Measurements from ENCODE around the gene CNTNAP2.

CNTNAP2 gene

DNA sequence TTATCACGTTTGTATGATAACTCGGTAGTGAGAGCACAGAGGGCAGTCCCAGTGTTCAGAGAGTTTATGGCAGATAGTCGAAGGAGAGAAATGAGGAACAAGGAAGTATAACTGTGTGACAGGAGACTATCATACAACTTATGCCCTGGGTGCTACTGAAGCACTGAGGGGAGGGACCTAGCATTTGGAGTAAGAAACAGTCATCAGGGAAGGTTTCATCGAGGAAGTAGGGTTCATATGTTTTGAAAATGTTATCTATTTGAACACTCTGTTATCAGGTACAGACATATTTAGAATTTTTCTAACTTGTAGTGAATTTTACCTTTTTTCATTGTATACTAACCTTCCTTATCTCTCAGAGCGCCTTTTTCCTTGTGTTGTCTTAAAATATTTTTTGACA lies 1259.6 kb downstream of the CNTNAP2 start:
- Histone ChIP-seq H3K9ac (ENCODE audit: low read depth, low read length) (no peak overlapping the region), H3K36me3 (ENCODE audit: insufficient read depth, low read depth, low read length) (no peaks in the 10 kb centered on the region), H3K4me3 (ENCODE audit: low read length) (no peak overlapping the region), H3K9me3 (ENCODE audit: insufficient read depth, low read depth, low read length) (no peaks in the 10 kb centered on the region), H3K27ac (ENCODE audit: low read length) (no peak overlapping the region), H3K27me3 (ENCODE audit: insufficient read depth, low read length) (no peaks in the 10 kb centered on the region), H3K4me1 (ENCODE audit: insufficient read depth, low read length) (no peaks in the 10 kb centered on the region)

DNA sequence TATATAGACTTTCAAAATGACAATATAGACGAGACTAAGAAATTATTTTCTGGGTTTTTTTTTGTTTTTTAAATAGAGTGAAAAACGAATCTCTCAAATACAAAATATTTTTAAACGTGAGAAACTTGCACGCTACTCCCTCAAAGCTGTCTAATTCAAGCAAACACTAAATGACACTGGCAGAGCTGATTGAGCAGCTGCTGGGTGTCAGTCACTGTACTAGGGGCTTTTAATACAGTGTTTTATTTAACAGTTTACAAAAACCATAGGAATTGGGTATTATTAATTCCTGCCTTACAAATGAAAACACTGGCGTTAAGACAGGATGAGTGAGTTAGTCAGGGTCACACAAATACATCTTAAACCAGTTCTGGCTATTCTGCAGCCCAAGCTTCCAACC lies 1264.3 kb downstream of the CNTNAP2 start:
- Histone ChIP-seq H3K4me3 (ENCODE audit: low read length) (no peak overlapping the region), H3K9me3 (ENCODE audit: insufficient read depth, low read depth, low read length) (no peaks in the 10 kb centered on the region; the same call in 1 of the 2 replicates), H3K4me1 (ENCODE audit: insufficient read depth, low read length) (no peaks in the 10 kb centered on the region), H3K27ac (ENCODE audit: low read length) (no peak overlapping the region), H3K27me3 (ENCODE audit: insufficient read depth, low read length) (no peaks in the 10 kb centered on the region), H3K9ac (ENCODE audit: low read depth, low read length) (no peak overlapping the region), H3K36me3 (ENCODE audit: insufficient read depth, low read depth, low read length) (no peaks in the 10 kb centered on the region)

DNA sequence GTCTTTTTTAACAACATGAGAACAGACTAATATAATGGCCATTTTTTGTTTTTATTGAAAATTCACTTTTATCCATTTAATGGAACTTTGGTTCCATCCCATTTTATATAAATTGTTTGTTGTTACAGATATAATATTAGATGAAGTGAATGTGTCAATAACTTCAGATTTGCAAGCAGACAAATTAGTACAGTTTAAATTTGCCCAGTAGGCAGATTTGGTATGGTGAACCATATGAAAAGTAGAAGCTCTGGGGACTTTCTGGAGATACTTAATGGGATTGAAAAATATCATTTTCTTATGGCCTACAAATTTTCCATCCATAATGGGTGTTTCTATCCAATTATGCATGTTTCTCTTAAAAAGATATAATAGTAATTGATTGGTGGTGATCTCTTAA lies 1277.7 kb downstream of the CNTNAP2 start:
- Histone ChIP-seq H3K4me3 (ENCODE audit: low read length) (no peak overlapping the region), H3K27ac (ENCODE audit: low read length) (no peak overlapping the region), H3K4me1 (ENCODE audit: insufficient read depth, low read length) (0 out of 2 replicates have a peak, but pooled peaks cover 4% of the 10 kb centered on the region), H3K36me3 (ENCODE audit: insufficient read depth, low read depth, low read length) (no peaks in the 10 kb centered on the region), H3K9me3 (ENCODE audit: insufficient read depth, low read depth, low read length) (no peaks in the 10 kb centered on the region; the same call in none of the 2 replicates), H3K27me3 (ENCODE audit: insufficient read depth, low read length) (no peaks in the 10 kb centered on the region), H3K9ac (ENCODE audit: low read depth, low read length) (no peak overlapping the region)

GRCh38 chr7:147400221-147400689 lies 1283.7 kb downstream of the CNTNAP2 start:
- H3K4me3 ChIP-seq (ENCODE audit: low read length): no peak overlapping the region
- H3K9me3 ChIP-seq (ENCODE audit: insufficient read depth, low read depth, low read length): no peaks in the 10 kb centered on the region
- H3K36me3 ChIP-seq (ENCODE audit: insufficient read depth, low read depth, low read length): no peaks in the 10 kb centered on the region
- H3K4me1 ChIP-seq (ENCODE audit: insufficient read depth, low read length): peaks cover 4% of the 10 kb centered on the region; the same call in 1 of the 2 replicates
- H3K9ac ChIP-seq (ENCODE audit: low read depth, low read length): no peak overlapping the region
- no peak overlapping the region for H3K27ac ChIP-seq (ENCODE audit: low read length)
- H3K27me3 ChIP-seq (ENCODE audit: insufficient read depth, low read length): no peaks in the 10 kb centered on the region

DNA sequence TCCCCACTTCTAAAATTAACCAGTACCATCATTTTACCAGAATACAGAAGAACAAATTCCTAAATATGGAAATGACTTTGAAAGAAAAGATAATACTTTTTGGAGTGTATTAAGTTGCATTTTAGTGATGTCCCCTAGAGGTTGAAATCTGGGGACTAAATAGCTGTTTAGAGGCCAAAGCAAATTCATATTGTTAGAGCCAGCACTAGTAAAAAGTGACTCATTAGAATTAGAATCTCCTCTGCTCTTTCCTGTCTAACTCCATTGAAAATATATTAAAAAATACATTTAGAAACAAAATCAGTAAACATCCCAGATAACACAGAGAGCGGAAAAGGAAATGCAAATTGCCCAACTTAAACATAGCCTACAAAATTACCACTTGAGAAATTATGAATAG lies 1284.3 kb downstream of the CNTNAP2 start:
- Histone ChIP-seq H3K27ac (ENCODE audit: low read length) (no peak overlapping the region), H3K9ac (ENCODE audit: low read depth, low read length) (no peak overlapping the region), H3K36me3 (ENCODE audit: insufficient read depth, low read depth, low read length) (no peaks in the 10 kb centered on the region), H3K4me3 (ENCODE audit: low read length) (no peak overlapping the region), H3K4me1 (ENCODE audit: insufficient read depth, low read length) (peaks cover 4% of the 10 kb centered on the region; the same call in 1 of the 2 replicates), H3K27me3 (ENCODE audit: insufficient read depth, low read length) (no peaks in the 10 kb centered on the region), H3K9me3 (ENCODE audit: insufficient read depth, low read depth, low read length) (no peaks in the 10 kb centered on the region)

DNA sequence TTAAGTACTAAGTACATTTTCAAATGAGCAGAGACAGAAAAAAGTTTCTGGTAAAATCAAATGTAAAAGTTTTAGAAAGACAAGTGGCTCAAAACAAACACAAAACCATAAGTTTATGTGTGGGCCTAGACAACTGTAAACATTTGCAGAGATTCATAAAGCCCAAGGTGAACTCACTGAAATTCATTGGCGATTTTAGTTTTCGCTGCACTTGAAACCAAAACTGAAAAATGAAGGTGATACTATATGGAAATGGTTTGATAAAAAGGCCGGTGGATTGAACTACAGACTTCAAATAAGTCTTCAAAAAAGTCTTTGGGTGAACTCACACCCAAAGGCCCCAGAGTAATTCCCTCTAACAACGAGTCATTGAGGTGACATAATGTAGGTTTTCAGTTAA lies 1289.0 kb downstream of the CNTNAP2 start:
- Histone ChIP-seq H3K27ac (ENCODE audit: low read length) (no peak overlapping the region), H3K4me3 (ENCODE audit: low read length) (no peak overlapping the region), H3K27me3 (ENCODE audit: insufficient read depth, low read length) (no peaks in the 10 kb centered on the region), H3K9ac (ENCODE audit: low read depth, low read length) (no peak overlapping the region), H3K9me3 (ENCODE audit: insufficient read depth, low read depth, low read length) (no peaks in the 10 kb centered on the region), H3K36me3 (ENCODE audit: insufficient read depth, low read depth, low read length) (no peaks in the 10 kb centered on the region), H3K4me1 (ENCODE audit: insufficient read depth, low read length) (no peaks in the 10 kb centered on the region; the same call in 1 of the 2 replicates)

- H3K9ac ChIP-seq (ENCODE audit: low read depth, low read length): no peak overlapping the region
- H3K27me3 ChIP-seq (ENCODE audit: insufficient read depth, low read length): no peaks in the 10 kb centered on the region
- no peaks in the 10 kb centered on the region for H3K36me3 ChIP-seq (ENCODE audit: insufficient read depth, low read depth, low read length)
- H3K4me1 ChIP-seq (ENCODE audit: insufficient read depth, low read length): no peaks in the 10 kb centered on the region; the same call in 1 of the 2 replicates
- no peaks in the 10 kb centered on the region for H3K9me3 ChIP-seq (ENCODE audit: insufficient read depth, low read depth, low read length)
- H3K4me3 ChIP-seq (ENCODE audit: low read length): no peak overlapping the region
- H3K27ac ChIP-seq (ENCODE audit: low read length): no peak overlapping the region
These were observed 1290.0 kb downstream of the CNTNAP2 start for GRCh38 chr7:147406521-147407135.

DNA sequence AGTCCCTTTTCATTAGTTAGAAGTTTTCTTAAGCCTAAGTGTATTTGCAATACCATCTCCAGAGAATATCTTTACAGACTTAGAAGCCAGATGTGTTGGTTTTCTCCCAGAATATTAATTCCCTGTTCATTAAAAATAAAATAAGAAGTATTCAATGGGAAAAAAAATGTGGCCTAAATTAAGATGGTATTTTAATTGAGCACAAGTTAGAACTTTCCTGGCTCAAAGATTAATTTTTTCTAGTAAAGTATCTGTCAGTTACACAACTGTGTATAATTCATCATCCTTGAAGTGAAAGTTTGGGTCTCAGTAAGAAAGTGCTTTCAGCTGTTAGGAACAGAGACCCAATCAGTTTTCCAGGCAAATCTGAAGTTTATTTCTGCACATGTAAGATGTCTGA lies 1294.5 kb downstream of the CNTNAP2 start:
- Histone ChIP-seq H3K9ac (ENCODE audit: low read depth, low read length) (no peak overlapping the region), H3K4me1 (ENCODE audit: insufficient read depth, low read length) (no peaks in the 10 kb centered on the region), H3K36me3 (ENCODE audit: insufficient read depth, low read depth, low read length) (no peaks in the 10 kb centered on the region), H3K27me3 (ENCODE audit: insufficient read depth, low read length) (no peaks in the 10 kb centered on the region), H3K4me3 (ENCODE audit: low read length) (no peak overlapping the region), H3K27ac (ENCODE audit: low read length) (no peak overlapping the region), H3K9me3 (ENCODE audit: insufficient read depth, low read depth, low read length) (no peaks in the 10 kb centered on the region)

GRCh38 chr7:147412109-147412508 lies 1295.5 kb downstream of the CNTNAP2 start:
- H3K27me3 ChIP-seq (ENCODE audit: insufficient read depth, low read length): no peaks in the 10 kb centered on the region
- H3K9me3 ChIP-seq (ENCODE audit: insufficient read depth, low read depth, low read length): no peaks in the 10 kb centered on the region
- H3K36me3 ChIP-seq (ENCODE audit: insufficient read depth, low read depth, low read length): no peaks in the 10 kb centered on the region
- H3K9ac ChIP-seq (ENCODE audit: low read depth, low read length): no peak overlapping the region
- H3K4me3 ChIP-seq (ENCODE audit: low read length): no peak overlapping the region
- no peak overlapping the region for H3K27ac ChIP-seq (ENCODE audit: low read length)
- H3K4me1 ChIP-seq (ENCODE audit: insufficient read depth, low read length): no peaks in the 10 kb centered on the region

- Histone ChIP-seq H3K4me3 (ENCODE audit: low read length) (no peak overlapping the region), H3K9me3 (ENCODE audit: insufficient read depth, low read depth, low read length) (no peaks in the 10 kb centered on the region), H3K27ac (ENCODE audit: low read length) (no peak overlapping the region), H3K36me3 (ENCODE audit: insufficient read depth, low read depth, low read length) (no peaks in the 10 kb centered on the region), H3K4me1 (ENCODE audit: insufficient read depth, low read length) (no peaks in the 10 kb centered on the region), H3K27me3 (ENCODE audit: insufficient read depth, low read length) (no peaks in the 10 kb centered on the region), H3K9ac (ENCODE audit: low read depth, low read length) (no peak overlapping the region)
These were observed 1296.4 kb downstream of the CNTNAP2 start for GRCh38 chr7:147412782-147413556.

DNA sequence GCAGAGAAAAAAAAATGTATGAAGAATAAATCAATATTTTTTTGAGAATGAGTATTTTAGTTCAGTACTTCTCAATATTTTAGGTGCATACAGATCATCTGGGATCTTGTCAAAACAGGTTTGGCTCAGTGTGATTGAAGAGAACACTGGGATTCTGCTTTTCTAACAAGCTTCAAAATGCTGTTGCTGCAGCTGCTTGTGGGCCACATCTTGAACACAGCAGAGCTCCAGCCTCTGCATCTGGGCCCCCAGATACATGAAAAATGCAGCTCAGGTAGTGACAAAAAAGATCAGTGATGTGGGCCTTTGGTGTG lies 1296.9 kb downstream of the CNTNAP2 start:
- no peaks in the 10 kb centered on the region for H3K9me3 ChIP-seq (ENCODE audit: insufficient read depth, low read depth, low read length)
- no peaks in the 10 kb centered on the region for H3K4me1 ChIP-seq (ENCODE audit: insufficient read depth, low read length)
- H3K27ac ChIP-seq (ENCODE audit: low read length): no peak overlapping the region
- H3K9ac ChIP-seq (ENCODE audit: low read depth, low read length): no peak overlapping the region
- no peaks in the 10 kb centered on the region for H3K27me3 ChIP-seq (ENCODE audit: insufficient read depth, low read length)
- H3K36me3 ChIP-seq (ENCODE audit: insufficient read depth, low read depth, low read length): no peaks in the 10 kb centered on the region
- no peak overlapping the region for H3K4me3 ChIP-seq (ENCODE audit: low read length)

DNA sequence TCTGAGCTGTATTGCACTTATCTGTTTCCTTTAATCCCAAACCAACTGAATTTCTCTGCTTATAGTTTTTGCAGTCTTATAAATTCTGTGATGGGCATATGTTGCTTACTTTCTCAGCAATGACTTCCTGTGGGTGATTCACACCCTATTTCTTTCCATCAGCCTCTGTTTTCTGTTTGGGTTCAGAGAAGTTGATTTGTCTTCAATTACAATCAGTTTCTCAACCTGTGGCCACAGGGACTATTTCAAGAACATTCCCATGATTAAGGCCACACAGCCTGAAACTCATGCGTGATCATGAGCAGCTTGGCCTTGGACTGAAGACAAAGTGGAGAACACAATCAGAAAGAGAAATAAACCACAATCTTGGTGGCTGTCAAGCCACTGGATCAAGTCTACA lies 1299.4 kb downstream of the CNTNAP2 start:
- H3K36me3 ChIP-seq (ENCODE audit: insufficient read depth, low read depth, low read length): no peaks in the 10 kb centered on the region
- no peaks in the 10 kb centered on the region for H3K9me3 ChIP-seq (ENCODE audit: insufficient read depth, low read depth, low read length)

More for the DNA sequence above, 1299.4 kb downstream of the CNTNAP2 start:
- no peak overlapping the region for H3K27ac ChIP-seq (ENCODE audit: low read length)
- no peak overlapping the region for H3K4me3 ChIP-seq (ENCODE audit: low read length)
- no peaks in the 10 kb centered on the region for H3K27me3 ChIP-seq (ENCODE audit: insufficient read depth, low read length)
- H3K4me1 ChIP-seq (ENCODE audit: insufficient read depth, low read length): no peaks in the 10 kb centered on the region
- H3K9ac ChIP-seq (ENCODE audit: low read depth, low read length): no peak overlapping the region
